Measurements from ENCODE around the gene TSPO. TPM values are rescaled to one million over a fixed set of nuclear protein-coding genes. Genes with fewer than 3 reads are reported as not detected.

Gene TSPO
- total and polyA plus RNA-seq, 2 of the 13 experiments (the other 11 are each of a cell fraction or from before 2014, with no cell fraction given) = 0.46 to 1.4 TPM

DNA sequence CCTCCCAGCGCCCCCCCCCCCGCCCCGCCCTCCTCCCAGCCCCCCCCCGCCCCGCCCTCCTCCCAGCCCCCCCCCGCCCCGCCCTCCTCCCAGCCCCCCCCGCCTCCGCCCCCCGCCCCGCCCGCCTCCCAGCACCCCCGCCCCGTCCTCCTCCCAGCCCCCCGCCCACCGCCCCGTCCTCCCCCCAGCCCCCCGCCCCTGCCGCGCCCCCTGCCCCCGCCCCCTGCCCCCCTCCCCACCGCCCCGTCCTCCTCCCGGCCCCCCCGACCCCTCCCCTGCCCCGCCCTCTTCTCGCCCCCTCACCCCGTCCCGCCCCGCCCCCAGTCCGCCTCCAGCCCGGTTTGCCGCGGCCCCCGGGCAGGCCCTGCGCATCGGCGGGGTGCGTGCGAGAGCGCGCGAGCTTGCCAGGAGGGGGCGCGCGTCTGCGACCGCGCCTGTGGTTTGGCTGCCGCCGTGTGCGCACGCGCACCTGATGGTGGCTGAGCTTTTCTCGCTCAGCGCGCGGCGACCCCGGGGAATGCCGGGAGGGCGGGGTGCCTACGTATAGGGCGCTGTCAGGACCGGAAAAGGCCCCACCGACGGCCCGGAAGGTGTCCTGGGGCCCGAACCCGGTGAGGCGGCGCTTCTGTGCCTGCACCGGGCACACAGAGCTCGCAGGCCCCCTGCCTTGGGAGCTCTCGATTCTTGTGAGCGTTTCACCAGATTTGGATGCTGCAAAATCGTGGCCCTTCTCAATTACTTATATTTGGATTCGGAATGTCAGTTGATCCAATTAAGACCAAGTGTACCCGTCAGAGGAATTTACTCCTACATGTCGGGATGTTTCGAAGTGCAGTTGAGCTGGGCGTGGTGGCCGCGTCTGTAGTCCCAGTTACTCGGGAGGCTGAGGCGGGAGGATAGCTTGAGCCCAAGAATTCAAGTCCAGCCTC is 36.1 kb downstream of the TSPO start (continued):
- no peak for TF ChIP-seq ZBTB46 (CRISPR knock-in tag; IDR thresholded peaks at IDR 0.05; ENCODE audit: borderline replicate concordance)
- TF ChIP-seq, protein P1, sequence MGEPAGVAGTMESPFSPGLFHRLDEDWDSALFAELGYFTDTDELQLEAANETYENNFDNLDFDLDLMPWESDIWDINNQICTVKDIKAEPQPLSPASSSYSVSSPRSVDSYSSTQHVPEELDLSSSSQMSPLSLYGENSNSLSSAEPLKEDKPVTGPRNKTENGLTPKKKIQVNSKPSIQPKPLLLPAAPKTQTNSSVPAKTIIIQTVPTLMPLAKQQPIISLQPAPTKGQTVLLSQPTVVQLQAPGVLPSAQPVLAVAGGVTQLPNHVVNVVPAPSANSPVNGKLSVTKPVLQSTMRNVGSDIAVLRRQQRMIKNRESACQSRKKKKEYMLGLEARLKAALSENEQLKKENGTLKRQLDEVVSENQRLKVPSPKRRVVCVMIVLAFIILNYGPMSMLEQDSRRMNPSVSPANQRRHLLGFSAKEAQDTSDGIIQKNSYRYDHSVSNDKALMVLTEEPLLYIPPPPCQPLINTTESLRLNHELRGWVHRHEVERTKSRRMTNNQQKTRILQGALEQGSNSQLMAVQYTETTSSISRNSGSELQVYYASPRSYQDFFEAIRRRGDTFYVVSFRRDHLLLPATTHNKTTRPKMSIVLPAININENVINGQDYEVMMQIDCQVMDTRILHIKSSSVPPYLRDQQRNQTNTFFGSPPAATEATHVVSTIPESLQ (CRISPR knock-in tag; conservative IDR thresholded peaks at IDR 0.05) = no peak; the same call in 1 of the 2 replicates
- TF ChIP-seq ZNF180 (CRISPR knock-in tag; IDR thresholded peaks at IDR 0.05; ENCODE audit: borderline replicate concordance, low read depth) = no peak
- no peak for TF ChIP-seq FLYWCH1 (CRISPR knock-in tag; IDR thresholded peaks at IDR 0.05)
- TF ChIP-seq EED (CRISPR knock-in tag; IDR thresholded peaks at IDR 0.05) = no peak
- no peak for TF ChIP-seq ZC3H13 (CRISPR knock-in tag; IDR thresholded peaks at IDR 0.05)
- no peak for TF ChIP-seq CHCHD3 (CRISPR knock-in tag; IDR thresholded peaks at IDR 0.05)
- no peak for TF ChIP-seq ZNF441 (CRISPR knock-in tag; IDR thresholded peaks at IDR 0.05; ENCODE audit: borderline replicate concordance)
- TF ChIP-seq ZSCAN5A (CRISPR knock-in tag; IDR thresholded peaks at IDR 0.05; ENCODE audit: borderline replicate concordance) = no peak
- no peak for TF ChIP-seq ADNP (CRISPR knock-in tag; IDR thresholded peaks at IDR 0.05)
- TF ChIP-seq SIN3B (IDR thresholded peaks at IDR 0.05; ENCODE audit: low read length) = no peak
- TF ChIP-seq STAT5B (CRISPR knock-in tag; IDR thresholded peaks at IDR 0.05) = no peak
- TF ChIP-seq ARID3A (IDR thresholded peaks at IDR 0.05; ENCODE audit: low read depth, low read length) = no peak
- TF ChIP-seq ZIK1 (CRISPR knock-in tag; IDR thresholded peaks at IDR 0.05; ENCODE audit: borderline replicate concordance, low read depth) = no peak
- TF ChIP-seq, protein P2, sequence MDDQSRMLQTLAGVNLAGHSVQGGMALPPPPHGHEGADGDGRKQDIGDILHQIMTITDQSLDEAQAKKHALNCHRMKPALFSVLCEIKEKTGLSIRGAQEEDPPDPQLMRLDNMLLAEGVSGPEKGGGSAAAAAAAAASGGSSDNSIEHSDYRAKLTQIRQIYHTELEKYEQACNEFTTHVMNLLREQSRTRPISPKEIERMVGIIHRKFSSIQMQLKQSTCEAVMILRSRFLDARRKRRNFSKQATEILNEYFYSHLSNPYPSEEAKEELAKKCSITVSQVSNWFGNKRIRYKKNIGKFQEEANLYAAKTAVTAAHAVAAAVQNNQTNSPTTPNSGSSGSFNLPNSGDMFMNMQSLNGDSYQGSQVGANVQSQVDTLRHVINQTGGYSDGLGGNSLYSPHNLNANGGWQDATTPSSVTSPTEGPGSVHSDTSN (CRISPR knock-in tag; IDR thresholded peaks at IDR 0.05; ENCODE audit: borderline replicate concordance) = no peak
- peak; percentile 62; the same call in 1 of the 2 replicates for TF ChIP-seq SETDB1 (CRISPR knock-in tag; IDR thresholded peaks at IDR 0.05; ENCODE audit: borderline replicate concordance)
- TF ChIP-seq ZNF616 (CRISPR knock-in tag; IDR thresholded peaks at IDR 0.05; ENCODE audit: low read depth) = no peak
- TF ChIP-seq GABPA (IDR thresholded peaks at IDR 0.05; ENCODE audit: low read depth, low read length) = peak; percentile 91
- peak; percentile 94 for TF ChIP-seq GABPA (CRISPR knock-in tag; IDR thresholded peaks at IDR 0.05; ENCODE audit: low read depth)
- peak; percentile 80 for TF ChIP-seq ZMYM3 (CRISPR knock-in tag; IDR thresholded peaks at IDR 0.05)
- TF ChIP-seq KLF6 (CRISPR knock-in tag; IDR thresholded peaks at IDR 0.05) = peak; percentile 81; the same call in 1 of the 2 replicates
- no peak for TF ChIP-seq REL (CRISPR knock-in tag; conservative IDR thresholded peaks at IDR 0.05)

All from HepG2 (cell line).